SK-N-SH (cell line): ENCODE measurements around the gene PBX3. TPM values are rescaled to one million over a fixed set of nuclear protein-coding genes. Genes with fewer than 3 reads are reported as not detected.
A peak's percentile ranks its signal among the peaks of the same experiment; 100 is the strongest.

Experiments used
- CTCF ChIA-PET: fragments of 300-600, 350-600 bp; formaldehyde crosslinking; extraction: SDS; loops from one replicate; lab custom pipeline; 2021; lab: Yijun Ruan, JAX
- POLR2A ChIA-PET: fragments of 350-600 bp; sonication (Branson Sonifier 250); formaldehyde crosslinking; extraction: SDS; loops from one replicate; lab custom pipeline; 2020; ENCODE audit warnings: antibody characterized with exemption, inconsistent platforms; lab: Yijun Ruan, JAX
- DNase-seq: peaks from one replicate; pipeline ENCODE4 v3.0.0; 2012
- H2AFZ ChIP-seq: fragments of 200-600 bp; sonication (generic); 2 replicates; pipeline ENCODE4 v1.8.1; 2016; ENCODE audit warnings: antibody characterized with exemption, mild to moderate bottlenecking, low read depth
- H3F3A ChIP-seq: fragments of 200-600 bp; sonication (generic); replicated peaks from 2 replicates; pipeline ENCODE3; 2016; ENCODE audit warnings: antibody characterized with exemption, mild to moderate bottlenecking; ENCODE audit not compliant: insufficient read depth
- H3K27ac ChIP-seq, 2 experiments: fragments of 200-500 bp in 1 of 2; fragments of 200-600 bp in 1 of 2; sonication (Bioruptor generic) in 1 of 2; sonication (generic), shearing (Covaris generic) in 1 of 2; 2 replicates each; pipeline versions ENCODE4 v1.5.1 to v1.6.1; 2014 to 2016; ENCODE audit warnings: low read depth in 2 of 2, inconsistent platforms in 1 of 2, low read length in 1 of 2, mild to moderate bottlenecking in 1 of 2, mixed read lengths in 1 of 2
- H3K27me3 ChIP-seq: fragments of 200-600 bp; sonication (generic), shearing (Covaris generic); 2 replicates; pipeline ENCODE4 v1.6.1; 2016; ENCODE audit warnings: mixed run types; ENCODE audit not compliant: insufficient read depth
- H3K36me3 ChIP-seq, 2 experiments: fragments of 200-500 bp in 1 of 2; fragments of 200-600 bp in 1 of 2; sonication (Bioruptor generic) in 1 of 2; sonication (generic) in 1 of 2; replicated peaks in 1 of 2; 2 replicates each; pipeline versions ENCODE3 to v1.5.1; 2014 to 2016; ENCODE audit warnings: low read length in 1 of 2, mild to moderate bottlenecking in 1 of 2; ENCODE audit not compliant: insufficient read depth in 2 of 2, control insufficient read depth in 1 of 2
- H3K4me1 ChIP-seq, 2 experiments: fragments of 200-500 bp in 1 of 2; fragments of 200-600 bp in 1 of 2; sonication (Bioruptor generic) in 1 of 2; sonication (generic), shearing (Covaris generic) in 1 of 2; 2 replicates each; pipeline versions ENCODE4 v1.5.1 to v1.6.1; 2014 to 2016; ENCODE audit warnings: low read depth in 1 of 2, low read length in 1 of 2, mixed run types in 1 of 2; ENCODE audit not compliant: insufficient read depth in 2 of 2, control insufficient read depth in 1 of 2
- H3K4me2 ChIP-seq: fragments of 200-600 bp; sonication (generic), shearing (Covaris generic); 2 replicates; pipeline ENCODE4 v1.6.1; 2017; ENCODE audit warnings: mixed run types
- H3K4me3 ChIP-seq, 2 experiments: fragments of 200-500 bp in 1 of 2; fragments of 200-600 bp in 1 of 2; sonication (Bioruptor generic) in 1 of 2; sonication (generic), shearing (Covaris generic) in 1 of 2; 2 replicates each; pipeline versions ENCODE4 v1.5.1 to v1.8.1; 2014 to 2016; ENCODE audit warnings: low read depth in 2 of 2, inconsistent platforms in 1 of 2, low read length in 1 of 2, mild to moderate bottlenecking in 1 of 2, mixed read lengths in 1 of 2, moderate library complexity in 1 of 2
- H3K79me2 ChIP-seq: fragments of 200-600 bp; sonication (generic); 2 replicates; pipeline ENCODE4 v1.8.1; 2017; ENCODE audit warnings: mild to moderate bottlenecking; ENCODE audit not compliant: insufficient read depth
- H3K9ac ChIP-seq: fragments of 200-600 bp; sonication (generic); 2 replicates; pipeline ENCODE4 v1.6.1; 2017; ENCODE audit warnings: mixed run types
- H3K9me2 ChIP-seq: fragments of 200-600 bp; sonication (generic); 2 replicates; pipeline ENCODE4 v1.6.1; 2017; ENCODE audit warnings: mixed run types
- H3K9me3 ChIP-seq: fragments of 200-600 bp; sonication (generic); 2 replicates; pipeline ENCODE4 v1.6.1; 2017; ENCODE audit warnings: mixed run types, mild to moderate bottlenecking, moderate library complexity
- H4K20me1 ChIP-seq: fragments of 200-600 bp; sonication (generic); 2 replicates; pipeline ENCODE4 v1.6.1; 2017; ENCODE audit warnings: mild to moderate bottlenecking, mixed run types; ENCODE audit not compliant: insufficient read depth
- CHD2 ChIP-seq: fragments of 150-350 bp; IDR thresholded peaks from 2 replicates; pipeline ENCODE4 v1.6.1; 2018; ENCODE audit warnings: low read length; ENCODE audit not compliant: partially characterized antibody
- FOXM1 ChIP-seq: IDR thresholded peaks from 2 replicates; pipeline ENCODE4 v1.4.0; 2012; ENCODE audit warnings: low read depth, mild to moderate bottlenecking
- GABPA ChIP-seq: IDR thresholded peaks from 2 replicates; pipeline ENCODE4 v1.4.0; 2012; ENCODE audit warnings: low read depth, mild to moderate bottlenecking
- IRF3 ChIP-seq: fragments of 150-350 bp; IDR thresholded peaks from 2 replicates; pipeline ENCODE4 v1.6.1; 2016; ENCODE audit warnings: mild to moderate bottlenecking, low read depth, low read length
- MAX ChIP-seq: IDR thresholded peaks from 2 replicates; pipeline ENCODE4 v1.4.0; 2012; ENCODE audit warnings: low read depth
- PBX3 ChIP-seq: IDR thresholded peaks from 2 replicates; pipeline ENCODE4; 2012
- RCOR1 ChIP-seq: fragments of 150-350 bp; IDR thresholded peaks from 2 replicates; pipeline ENCODE4 v1.6.1; 2017; ENCODE audit warnings: antibody characterized with exemption, low read length
- REST ChIP-seq: IDR thresholded peaks from 2 replicates; pipeline ENCODE4 v1.6.1; 2012; ENCODE audit warnings: mild to moderate bottlenecking, low read depth, low read length, moderate library complexity
- SMC3 ChIP-seq: IDR thresholded peaks from 2 replicates; pipeline ENCODE4 v1.6.1; 2012; ENCODE audit warnings: low read depth, low read length, improper control_type of control experiment
- TCF12 ChIP-seq: IDR thresholded peaks from 2 replicates; pipeline ENCODE4 v1.4.0; 2012
- WGBS: methylation state at CpG from one replicate; pipeline ENCODE4 v1.1.6; 2017; ENCODE audit warnings: low lambda C conversion rate; 5-methylcytosine and 5-hydroxymethylcytosine counted together
- polyA plus RNA-seq, 3 experiments: library from polyadenylated mRNA; depleted of rRNA; stranded (reverse); fragments of >200 nt; gene quantifications; 2 replicates each; pipeline ENCODE4 v1.2.3, GENCODE V29; 2012

Gene PBX3
- polyA plus RNA-seq, 1 of the 3 experiments (the other 2 are of a cell fraction) = 73.0 TPM

GRCh38 chr9:125997196-125997823 is 250.1 kb downstream of the PBX3 start:
- ChIA-PET CTCF (interaction anchor here (1.0 kb wide), 1 partner anchor 9 kb away, joined by 3 read pairs; no protein-coding TSS in a partner anchor), POLR2A (no interaction called here)
- Histone ChIP-seq H3K9ac (no peak overlapping the region), H3K4me3 (no peak overlapping the region), H3K9me3 (no peaks in the 10 kb centered on the region), H3F3A (no peaks in the 10 kb centered on the region), H3K27me3 (no peaks in the 10 kb centered on the region), H3K27ac (no peak overlapping the region), H3K79me2 (no peaks in the 10 kb centered on the region), H3K36me3 (no peaks in the 10 kb centered on the region), H3K4me2 (no peak overlapping the region), H4K20me1 (no peaks in the 10 kb centered on the region), H2AFZ (no peak overlapping the region), H3K9me2 (no peaks in the 10 kb centered on the region), H3K4me1 (peaks cover 0 to 16% of the 10 kb centered on the region in 2 experiments; a peak in 1 of 4 replicates)
- TF ChIP-seq TCF12 = no peak
- no peak for TF ChIP-seq MAX
- no peak for TF ChIP-seq REST
- TF ChIP-seq IRF3 = no peak
- TF ChIP-seq PBX3 = no peak
- TF ChIP-seq SMC3 = no peak
- TF ChIP-seq RCOR1 = no peak
- TF ChIP-seq CHD2 = no peak
- DNase-seq = peak; percentile 21
- 63% methylated on average over 11 of the region's 17 CpGs for WGBS

GRCh38 chr9:125998837-125999503 is 251.8 kb downstream of the PBX3 start:
- H3K9ac ChIP-seq = no peak overlapping the region
- peak; percentile 29 for DNase-seq
- CTCF ChIA-PET = interaction anchor here (1.0 kb wide), 1 partner anchor 8 kb away, joined by 3 read pairs; no protein-coding TSS in a partner anchor
- H3K4me3 ChIP-seq = no peak overlapping the region
- no peaks in the 10 kb centered on the region for H3K27me3 ChIP-seq
- TF ChIP-seq GABPA (no peak), FOXM1 (no peak), SMC3 (no peak)
- no peaks in the 10 kb centered on the region for H4K20me1 ChIP-seq
- no peak overlapping the region for H3K4me2 ChIP-seq
- H3F3A ChIP-seq = no peaks in the 10 kb centered on the region
- H3K9me3 ChIP-seq = no peaks in the 10 kb centered on the region
- no peak overlapping the region for H3K27ac ChIP-seq
- POLR2A ChIA-PET = no interaction called here
- H2AFZ ChIP-seq = no peak overlapping the region
- H3K4me1 ChIP-seq = peaks cover 0 to 10% of the 10 kb centered on the region in 2 experiments; a peak in 1 of 4 replicates
- H3K79me2 ChIP-seq = no peaks in the 10 kb centered on the region
- WGBS = 86% methylated on average over 16 of the region's 17 CpGs
- no peaks in the 10 kb centered on the region for H3K9me2 ChIP-seq
- H3K36me3 ChIP-seq = no peaks in the 10 kb centered on the region
